Neural progenitor cell (in vitro differentiated cells): ENCODE results near the gene PHB1. TPM values are rescaled to one million over a fixed set of nuclear protein-coding genes. Genes with fewer than 3 reads are reported as not detected.
"Not testable (repeated sequence)": the region's sequence is repeated elsewhere in the genome, so short reads cannot be mapped to it uniquely, and the experiment has no call there.

Experiments
- DNase-seq: peaks from one replicate; pipeline ENCODE4 v3.0.0-alpha.2; 2016; ENCODE audit warnings: low spot score
- H2AFZ ChIP-seq: fragments of 200-600 bp; sonication (generic); replicated peaks from 2 replicates; pipeline ENCODE4 v1.6.1; 2016; ENCODE audit warnings: antibody characterized with exemption
- H3F3A ChIP-seq: fragments of 200-600 bp; sonication (generic); 2 replicates; pipeline ENCODE4 v1.6.1; 2016; ENCODE audit warnings: antibody characterized with exemption, low read depth
- H3K27ac ChIP-seq: fragments of 200-600 bp; sonication (generic); 2 replicates; pipeline ENCODE4 v1.5.1; 2016; ENCODE audit warnings: mild to moderate bottlenecking
- H3K27me3 ChIP-seq: fragments of 200-600 bp; sonication (generic); 2 replicates; pipeline ENCODE4 v1.6.1; 2016; ENCODE audit warnings: mild to moderate bottlenecking, moderate library complexity
- H3K36me3 ChIP-seq: fragments of 200-600 bp; sonication (generic); 2 replicates; pipeline ENCODE4 v1.5.1; 2016
- H3K4me1 ChIP-seq: fragments of 200-600 bp; sonication (generic); 2 replicates; pipeline ENCODE4 v1.6.1; 2016; ENCODE audit warnings: mixed run types
- H3K4me2 ChIP-seq: fragments of 200-600 bp; sonication (generic); 2 replicates; pipeline ENCODE4 v1.6.1; 2016
- H3K4me3 ChIP-seq: fragments of 200-600 bp; sonication (generic); 2 replicates; pipeline ENCODE4 v1.5.1; 2016
- H3K79me2 ChIP-seq: fragments of 200-600 bp; sonication (generic); 2 replicates; pipeline ENCODE4 v1.6.1; 2016; ENCODE audit warnings: low read depth
- H3K9ac ChIP-seq: fragments of 200-600 bp; sonication (generic); 2 replicates; pipeline ENCODE4 v1.6.1; 2016
- H3K9me3 ChIP-seq: fragments of 200-600 bp; sonication (generic); 2 replicates; pipeline ENCODE4 v1.5.1; 2016; ENCODE audit warnings: low read depth
- H4K20me1 ChIP-seq: fragments of 200-600 bp; sonication (generic); 2 replicates; pipeline ENCODE4 v1.6.1; 2016; ENCODE audit warnings: low read depth
- H3K27ac Mint-ChIP-seq: 3 replicates; pipeline ENCODE4 v1.8.0; 2021; ENCODE audit warnings: mixed read lengths
- H3K27me3 Mint-ChIP-seq: 2 replicates; pipeline ENCODE4 v1.8.0; 2022; ENCODE audit warnings: low read depth, mild to moderate bottlenecking, inconsistent platforms, moderate library complexity, mixed read lengths; ENCODE audit not compliant: insufficient read depth
- H3K36me3 Mint-ChIP-seq: 3 replicates; pipeline ENCODE4 v1.8.0; 2021; ENCODE audit warnings: mixed read lengths
- H3K4me1 Mint-ChIP-seq: 3 replicates; pipeline ENCODE4 v1.8.0; 2021; ENCODE audit warnings: mixed read lengths
- H3K4me3 Mint-ChIP-seq: 3 replicates; pipeline ENCODE4 v1.8.0; 2021; ENCODE audit warnings: mild to moderate bottlenecking, moderate library complexity, mixed read lengths
- H3K9me3 Mint-ChIP-seq: 3 replicates; pipeline ENCODE4 v1.8.0; 2020; ENCODE audit warnings: mixed read lengths
- CTCF ChIP-seq: fragments of 200-600 bp; sonication (generic); IDR thresholded peaks from 2 replicates; pipeline ENCODE4 v1.5.1; 2017; ENCODE audit warnings: antibody characterized with exemption, mild to moderate bottlenecking
- EZH2 ChIP-seq: fragments of 200-600 bp; sonication (generic); IDR thresholded peaks from 2 replicates; pipeline ENCODE4 v1.6.1; 2017; ENCODE audit warnings: antibody characterized with exemption, mild to moderate bottlenecking, moderate library complexity
- EZH2phosphoT487 ChIP-seq: fragments of 200-600 bp; sonication (generic); IDR thresholded peaks from 2 replicates; pipeline ENCODE4 v1.6.1; 2017; ENCODE audit warnings: antibody characterized with exemption
- total RNA-seq: library from RNA; depleted of rRNA; stranded (reverse); fragments of >200 nt; gene quantifications from 2 replicates; pipeline ENCODE4 v1.2.3, GENCODE V29; 2015; ENCODE audit warnings: low replicate concordance

PHB1 gene
- total RNA-seq, 1 donor from 2014 or later, result 126 TPM

- Mint-ChIP-seq H3K9me3 (peaks cover 2% of the 10 kb centered on the region), H3K36me3 (no peaks in the 10 kb centered on the region), H3K4me3 (no peak overlapping the region), H3K27me3 (peaks cover 13% of the 10 kb centered on the region), H3K27ac (no peak overlapping the region), H3K4me1 (peaks cover 15% of the 10 kb centered on the region)
- no peaks in the 10 kb centered on the region for H4K20me1 ChIP-seq
- H3K4me2 ChIP-seq, result no peak overlapping the region
- H3K4me3 ChIP-seq, result no peak overlapping the region
- H3K27me3 ChIP-seq, result no peaks in the 10 kb centered on the region
- H2AFZ ChIP-seq, result no peak overlapping the region
- H3F3A ChIP-seq, result peaks cover 12% of the 10 kb centered on the region
- H3K4me1 ChIP-seq, result peaks cover 6% of the 10 kb centered on the region
- no peak for TF ChIP-seq EZH2phosphoT487
- TF ChIP-seq CTCF, result no peak
- no peak for TF ChIP-seq EZH2
- H3K27ac ChIP-seq, result no peak overlapping the region
- H3K9me3 ChIP-seq, result no peaks in the 10 kb centered on the region
- H3K79me2 ChIP-seq, result no peaks in the 10 kb centered on the region
- H3K36me3 ChIP-seq, result no peaks in the 10 kb centered on the region
- no peak overlapping the region for H3K9ac ChIP-seq
- no peak for DNase-seq
These were observed 17.1 kb upstream of the PHB1 start for GRCh38 chr17:49431743-49432142.

GRCh38 chr17:49425004-49425286, 10.3 kb upstream of the PHB1 start:
- Mint-ChIP-seq H3K4me1 (no peaks in the 10 kb centered on the region), H3K27ac (no peak overlapping the region), H3K4me3 (no peak overlapping the region), H3K36me3 (no peaks in the 10 kb centered on the region), H3K27me3 (peaks cover 2% of the 10 kb centered on the region), H3K9me3 (peaks cover 24% of the 10 kb centered on the region)
- H2AFZ ChIP-seq, result no peak overlapping the region
- no peak overlapping the region for H3K4me3 ChIP-seq
- no peaks in the 10 kb centered on the region for H3K79me2 ChIP-seq
- H3K9ac ChIP-seq, result no peak overlapping the region
- H3K4me1 ChIP-seq, result no peaks in the 10 kb centered on the region
- no peaks in the 10 kb centered on the region for H4K20me1 ChIP-seq
- no peaks in the 10 kb centered on the region for H3K36me3 ChIP-seq
- no peaks in the 10 kb centered on the region for H3K27me3 ChIP-seq
- no peaks in the 10 kb centered on the region for H3F3A ChIP-seq
- no peak for TF ChIP-seq EZH2
- TF ChIP-seq EZH2phosphoT487, result no peak
- TF ChIP-seq CTCF, result no peak
- peaks cover 13% of the 10 kb centered on the region for H3K9me3 ChIP-seq
- no peak overlapping the region for H3K4me2 ChIP-seq
- no peak overlapping the region for H3K27ac ChIP-seq
- no peak for DNase-seq

DNA sequence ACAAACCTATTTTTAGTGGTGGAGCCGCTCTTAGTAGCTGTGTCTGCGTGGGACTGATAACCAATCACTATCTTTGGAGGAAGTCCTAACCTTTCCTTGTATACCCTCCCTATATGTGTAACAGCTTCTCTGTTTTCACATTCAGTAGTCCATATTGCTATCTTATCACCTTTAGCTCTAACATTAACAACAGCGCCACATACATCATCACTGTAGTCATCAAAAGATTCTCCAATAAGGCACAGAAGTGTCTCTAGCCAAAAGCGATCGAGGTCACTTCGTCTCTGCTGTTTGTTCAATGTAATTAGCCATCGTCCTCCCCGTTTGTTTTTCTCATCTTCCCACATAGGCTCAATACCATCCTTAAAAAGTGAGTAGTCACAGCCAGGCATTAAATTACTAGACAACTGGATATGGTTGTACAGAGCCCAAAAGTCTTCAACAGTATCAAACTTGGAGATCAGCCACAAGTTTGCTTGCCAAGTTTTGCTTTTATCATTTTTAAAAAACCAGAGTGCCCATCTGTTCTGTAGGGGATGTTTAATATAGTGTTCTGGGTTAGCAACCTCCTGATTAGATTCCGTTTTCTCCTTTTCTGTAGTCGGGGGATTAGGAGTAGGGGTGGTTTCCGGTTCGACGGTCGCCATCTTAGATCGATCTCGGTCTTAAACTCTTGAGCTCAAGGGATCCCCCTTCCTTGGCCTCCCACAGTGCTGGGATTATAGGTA, 9.8 kb upstream of the PHB1 start:
- H3K4me2 ChIP-seq, H3K4me3 Mint-ChIP-seq, H2AFZ ChIP-seq, H4K20me1 ChIP-seq, H3K79me2 ChIP-seq, H3K36me3 ChIP-seq, DNase-seq, H3K27me3 Mint-ChIP-seq, H3K4me3 ChIP-seq, H3K27ac Mint-ChIP-seq, H3K9ac ChIP-seq, H3K36me3 Mint-ChIP-seq, H3F3A ChIP-seq, H3K27me3 ChIP-seq, H3K4me1 Mint-ChIP-seq, H3K4me1 ChIP-seq, H3K27ac ChIP-seq: not testable (repeated sequence)
- H3K9me3 ChIP-seq, result peaks cover 13% of the 10 kb centered on the region
- H3K9me3 Mint-ChIP-seq, result peaks cover 24% of the 10 kb centered on the region

GRCh38 chr17:49422714-49423113, 8.0 kb upstream of the PHB1 start:
- Mint-ChIP-seq H3K4me3 (no peak overlapping the region), H3K27me3 (peaks cover 5% of the 10 kb centered on the region), H3K27ac (no peak overlapping the region), H3K36me3 (no peaks in the 10 kb centered on the region), H3K9me3 (peaks cover 23% of the 10 kb centered on the region), H3K4me1 (no peaks in the 10 kb centered on the region)
- Histone ChIP-seq H3K27me3 (no peaks in the 10 kb centered on the region), H3K79me2 (no peaks in the 10 kb centered on the region), H3K9me3 (peaks cover 13% of the 10 kb centered on the region), H2AFZ (no peak overlapping the region), H3K4me3 (no peak overlapping the region), H3K27ac (no peak overlapping the region), H3K4me2 (no peak overlapping the region), H3K36me3 (no peaks in the 10 kb centered on the region), H4K20me1 (no peaks in the 10 kb centered on the region), H3F3A (no peaks in the 10 kb centered on the region), H3K9ac (no peak overlapping the region), H3K4me1 (no peaks in the 10 kb centered on the region)
- TF ChIP-seq EZH2phosphoT487, result no peak
- TF ChIP-seq EZH2, result no peak
- TF ChIP-seq CTCF, result no peak
- DNase-seq, result no peak

- not testable (repeated sequence) for H3F3A ChIP-seq, H3K4me1 ChIP-seq, H3K36me3 ChIP-seq, H3K4me3 Mint-ChIP-seq, H3K4me2 ChIP-seq, H3K79me2 ChIP-seq, H3K27ac Mint-ChIP-seq, H3K4me3 ChIP-seq, H4K20me1 ChIP-seq, H3K9ac ChIP-seq, H3K27me3 Mint-ChIP-seq, H2AFZ ChIP-seq, H3K36me3 Mint-ChIP-seq, H3K4me1 Mint-ChIP-seq, H3K27me3 ChIP-seq, H3K27ac ChIP-seq, DNase-seq
- H3K9me3 Mint-ChIP-seq, result peaks cover 17% of the 10 kb centered on the region
- peaks cover 13% of the 10 kb centered on the region for H3K9me3 ChIP-seq
These were observed 5.1 kb upstream of the PHB1 start for GRCh38 chr17:49419761-49420160.
